A673 (cell line): ENCODE measurements around the gene IYD. TPM values are rescaled to one million over a fixed set of nuclear protein-coding genes. Genes with fewer than 3 reads are reported as not detected.
A peak's percentile ranks its signal among the peaks of the same experiment; 100 is the strongest.

ENCODE experiments used
- BruUV-seq: library from RNA; stranded (reverse); fragments of 400-500 nt; replicated peaks from 2 replicates; lab custom pipeline; 2021; lab: Mats Ljungman, UMichigan
- CTCF ChIA-PET: fragments of 300-600 bp; sonication (Branson Sonifier 250); formaldehyde crosslinking; loops from one replicate; lab custom pipeline; 2022; ENCODE audit warnings: antibody characterized with exemption; lab: Charles Lee
- POLR2A ChIA-PET: fragments of 300-600 bp; sonication (Branson Sonifier 250); formaldehyde crosslinking; loops from one replicate; lab custom pipeline; 2022; ENCODE audit warnings: antibody characterized with exemption; ENCODE audit not compliant: low non-redundant PET; lab: Charles Lee
- DNase-seq: peaks from one replicate; pipeline ENCODE4 v3.0.0-alpha.2; 2015; ENCODE audit warnings: low spot score
- H3K27ac ChIP-seq: fragments of 200-600 bp; sonication (generic); 2 replicates; pipeline ENCODE4 v1.5.1; 2016; ENCODE audit warnings: mixed run types, low read depth, mild to moderate bottlenecking, mixed read lengths, antibody characterized with exemption, low read length; ENCODE audit not compliant: poor library complexity, severe bottlenecking
- H3K27me3 ChIP-seq: fragments of 200-600 bp; sonication (generic); replicated peaks from 2 replicates; pipeline ENCODE4 v1.6.1; 2017; ENCODE audit warnings: mixed run types, low read depth, mild to moderate bottlenecking, mixed read lengths, antibody characterized with exemption, low read length; ENCODE audit not compliant: insufficient read depth, poor library complexity
- H3K36me3 ChIP-seq: fragments of 200-600 bp; sonication (generic); 2 replicates; pipeline ENCODE4 v1.6.1; 2016; ENCODE audit warnings: mixed run types, mild to moderate bottlenecking, mixed read lengths, antibody characterized with exemption, low read length; ENCODE audit not compliant: insufficient read depth, poor library complexity, severe bottlenecking
- H3K4me1 ChIP-seq: fragments of 200-600 bp; sonication (generic); 2 replicates; pipeline ENCODE4 v1.6.1; 2017; ENCODE audit warnings: mixed run types, mild to moderate bottlenecking, mixed read lengths, antibody characterized with exemption, low read length; ENCODE audit not compliant: insufficient read depth, poor library complexity, severe bottlenecking
- H3K4me3 ChIP-seq: fragments of 200-600 bp; sonication (generic); 2 replicates; pipeline ENCODE4 v1.5.1; 2016; ENCODE audit warnings: low read depth, mixed run types, mild to moderate bottlenecking, mixed read lengths, low read length; ENCODE audit not compliant: poor library complexity, severe bottlenecking
- H3K9me3 ChIP-seq: fragments of 200-600 bp; sonication (generic); 2 replicates; pipeline ENCODE4 v1.6.1; 2016; ENCODE audit warnings: mixed run types, low read depth, mild to moderate bottlenecking, mixed read lengths, antibody characterized with exemption, low read length; ENCODE audit not compliant: poor library complexity, severe bottlenecking
- EZH2 ChIP-seq: fragments of 200-600 bp; sonication (generic); IDR thresholded peaks from 2 replicates; pipeline ENCODE4 v1.6.1; 2017; ENCODE audit warnings: borderline replicate concordance, low read depth, mild to moderate bottlenecking, mixed read lengths, antibody characterized with exemption, low read length; ENCODE audit not compliant: poor library complexity, severe bottlenecking
- intact Hi-C: fragments of 100-400 bp; cut with micrococcal nuclease; formaldehyde crosslinking; loops from one replicate; pipeline ENCODE4 v1.10.0; 2022; ENCODE audit not compliant: unreplicated experiment
- total RNA-seq: library from RNA; stranded (reverse); gene quantifications from 2 replicates; pipeline ENCODE4 v1.2.3, GENCODE V29; 2021
- TF ChIP-seq, protein P1 (sequence below): fragments of 300-800, 200-600 bp; sonication (generic); conservative IDR thresholded peaks from 2 replicates; pipeline ENCODE4 v1.5.1; 2017; ENCODE audit warnings: low read depth, mild to moderate bottlenecking, antibody characterized with exemption, low read length, moderate library complexity, mixed read lengths

Gene IYD
- total RNA-seq, 1 experiment from 2014 or later: not detected

GRCh38 chr6:150394053-150394898 is 25.5 kb downstream of the IYD start:
- no TSS peak for BruUV-seq
- Histone ChIP-seq H3K27ac (no peak overlapping the region), H3K4me3 (no peak overlapping the region), H3K27me3 (no peaks in the 10 kb centered on the region), H3K9me3 (no peaks in the 10 kb centered on the region), H3K36me3 (no peaks in the 10 kb centered on the region), H3K4me1 (no peaks in the 10 kb centered on the region)
- ChIA-PET CTCF (interaction anchor here (0.6 to 2.2 kb wide), 5 partner anchors 24 to 421 kb away, joined by 3 to 22 read pairs (median 5); no protein-coding TSS in a partner anchor), POLR2A (no interaction called here)
- intact Hi-C loops: loop anchor here (2.0 to 10.0 kb wide), 2 partner anchors 313 to 459 kb away; no protein-coding TSS in a partner anchor
- TF ChIP-seq, protein P1, sequence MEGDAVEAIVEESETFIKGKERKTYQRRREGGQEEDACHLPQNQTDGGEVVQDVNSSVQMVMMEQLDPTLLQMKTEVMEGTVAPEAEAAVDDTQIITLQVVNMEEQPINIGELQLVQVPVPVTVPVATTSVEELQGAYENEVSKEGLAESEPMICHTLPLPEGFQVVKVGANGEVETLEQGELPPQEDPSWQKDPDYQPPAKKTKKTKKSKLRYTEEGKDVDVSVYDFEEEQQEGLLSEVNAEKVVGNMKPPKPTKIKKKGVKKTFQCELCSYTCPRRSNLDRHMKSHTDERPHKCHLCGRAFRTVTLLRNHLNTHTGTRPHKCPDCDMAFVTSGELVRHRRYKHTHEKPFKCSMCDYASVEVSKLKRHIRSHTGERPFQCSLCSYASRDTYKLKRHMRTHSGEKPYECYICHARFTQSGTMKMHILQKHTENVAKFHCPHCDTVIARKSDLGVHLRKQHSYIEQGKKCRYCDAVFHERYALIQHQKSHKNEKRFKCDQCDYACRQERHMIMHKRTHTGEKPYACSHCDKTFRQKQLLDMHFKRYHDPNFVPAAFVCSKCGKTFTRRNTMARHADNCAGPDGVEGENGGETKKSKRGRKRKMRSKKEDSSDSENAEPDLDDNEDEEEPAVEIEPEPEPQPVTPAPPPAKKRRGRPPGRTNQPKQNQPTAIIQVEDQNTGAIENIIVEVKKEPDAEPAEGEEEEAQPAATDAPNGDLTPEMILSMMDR: no peak
- no peak for TF ChIP-seq EZH2
- DNase-seq: no peak

GRCh38 chr6:150394899-150395295 is 26.1 kb downstream of the IYD start:
- no peaks in the 10 kb centered on the region for H3K9me3 ChIP-seq
- BruUV-seq: no TSS peak
- DNase-seq: no peak
- H3K4me3 ChIP-seq: no peak overlapping the region
- H3K4me1 ChIP-seq: no peaks in the 10 kb centered on the region
- ChIA-PET POLR2A (no interaction called here), CTCF (interaction anchor here (0.5 to 2.2 kb wide), 7 partner anchors 20 to 420 kb away, joined by 3 to 22 read pairs (median 5); no protein-coding TSS in a partner anchor)
- H3K36me3 ChIP-seq: no peaks in the 10 kb centered on the region
- no peaks in the 10 kb centered on the region for H3K27me3 ChIP-seq
- no peak for TF ChIP-seq EZH2
- TF ChIP-seq, protein P1: no peak
- intact Hi-C loops: loop anchor here (2.0 to 10.0 kb wide), 2 partner anchors 314 to 460 kb away; no protein-coding TSS in a partner anchor
- H3K27ac ChIP-seq: no peak overlapping the region

GRCh38 chr6:150395388-150396009 is 26.7 kb downstream of the IYD start:
- BruUV-seq: no TSS peak
- intact Hi-C loops: loop anchor here (2.0 to 10.0 kb wide), 2 partner anchors 315 to 461 kb away; no protein-coding TSS in a partner anchor
- ChIA-PET POLR2A (no interaction called here), CTCF (interaction anchor here (0.5 to 2.2 kb wide), 8 partner anchors 16 to 420 kb away, joined by 3 to 22 read pairs (median 5); no protein-coding TSS in a partner anchor)
- no peaks in the 10 kb centered on the region for H3K36me3 ChIP-seq
- TF ChIP-seq, protein P1: peak; percentile 77
- no peak for TF ChIP-seq EZH2
- H3K9me3 ChIP-seq: no peaks in the 10 kb centered on the region
- no peak overlapping the region for H3K27ac ChIP-seq
- DNase-seq: peak; percentile 82
- no peaks in the 10 kb centered on the region for H3K4me1 ChIP-seq
- no peaks in the 10 kb centered on the region for H3K27me3 ChIP-seq
- H3K4me3 ChIP-seq: no peak overlapping the region
